H1 (cell line): ENCODE data around the gene RAB31. TPM values are rescaled to one million over a fixed set of nuclear protein-coding genes. Genes with fewer than 3 reads are reported as not detected.
A peak's percentile ranks its signal among the peaks of the same experiment; 100 is the strongest.

ENCODE experiments used
- CTCF ChIA-PET: fragments of 300-600 bp; sonication (Branson Sonifier 250); formaldehyde crosslinking; loops from one replicate; lab custom pipeline; 2021; ENCODE audit not compliant: partially characterized antibody; lab: Charles Lee
- POLR2A ChIA-PET: fragments of 300-600 bp; sonication (Branson Sonifier 250); formaldehyde crosslinking; loops from one replicate; lab custom pipeline; 2021; ENCODE audit warnings: inconsistent platforms; ENCODE audit not compliant: partially characterized antibody; lab: Charles Lee
- DNase-seq, 2 experiments: peaks; one replicate each; pipeline versions ENCODE4 v3.0.0 to v3.0.0-alpha.2; 2010 to 2022; ENCODE audit warnings: low spot score in 2 of 2, low read depth in 1 of 2, mixed read lengths in 1 of 2
- FAIRE-seq: peaks from 2 replicates; lab custom pipeline; 2011; peaks lifted over from hg19 to GRCh38; lab: Jason Lieb, UNC
- H2AFZ ChIP-seq: 2 replicates; pipeline ENCODE4 v1.8.1; 2012; ENCODE audit warnings: low read length, inconsistent platforms
- H2AK5ac ChIP-seq: 2 replicates; pipeline ENCODE4 v1.6.1; 2013; ENCODE audit warnings: low read depth, low read length
- H2BK120ac ChIP-seq: replicated peaks from 2 replicates; pipeline ENCODE3; 2013; ENCODE audit warnings: low read depth, low read length, inconsistent platforms
- H2BK12ac ChIP-seq: 2 replicates; pipeline ENCODE4 v1.6.1; 2013; ENCODE audit warnings: low read depth, low read length
- H2BK15ac ChIP-seq: 2 replicates; pipeline ENCODE4 v1.6.1; 2013; ENCODE audit warnings: low read length
- H2BK20ac ChIP-seq: 2 replicates; pipeline ENCODE4 v1.6.1; 2013; ENCODE audit warnings: low read length
- H2BK5ac ChIP-seq: 2 replicates; pipeline ENCODE4 v1.6.1; 2013; ENCODE audit warnings: low read depth, low read length
- H3K14ac ChIP-seq: 2 replicates; pipeline ENCODE4 v1.6.1; 2013; ENCODE audit warnings: inconsistent platforms; ENCODE audit not compliant: insufficient read length
- H3K18ac ChIP-seq: 2 replicates; pipeline ENCODE4 v1.6.1; 2013; ENCODE audit warnings: low read length; ENCODE audit errors: extremely low read depth
- H3K23ac ChIP-seq: 2 replicates; pipeline ENCODE4 v1.6.1; 2013; ENCODE audit warnings: inconsistent platforms; ENCODE audit not compliant: insufficient read length
- H3K23me2 ChIP-seq: 2 replicates; pipeline ENCODE4 v1.6.1; 2013; ENCODE audit warnings: low read depth, low read length
- H3K27ac ChIP-seq: 2 replicates; pipeline ENCODE4 v1.6.1; 2011; ENCODE audit warnings: low read depth, low read length, inconsistent platforms
- H3K27me3 ChIP-seq, 4 experiments: replicated peaks in 1 of 4; 1 replicate in 1 of 4; 2 replicates in 3 of 4; pipeline versions ENCODE4 v1.6.1 to v1.8.1; 2011 to 2013; ENCODE audit warnings: low read length in 3 of 4, mild to moderate bottlenecking in 3 of 4, inconsistent platforms in 2 of 4, mixed read lengths in 2 of 4, moderate library complexity in 1 of 4; ENCODE audit not compliant: control insufficient read depth in 3 of 4, insufficient read depth in 3 of 4; ENCODE audit errors: extremely low read depth in 1 of 4
- H3K36me3 ChIP-seq, 4 experiments: 2 replicates each; pipeline versions ENCODE4 v1.6.1 to v1.8.1; 2011 to 2013; ENCODE audit warnings: mild to moderate bottlenecking in 4 of 4, low read length in 3 of 4, moderate library complexity in 2 of 4, control low read depth in 1 of 4, inconsistent platforms in 1 of 4; ENCODE audit not compliant: insufficient read depth in 4 of 4, control insufficient read depth in 2 of 4
- H3K4ac ChIP-seq: replicated peaks from 2 replicates; pipeline ENCODE3; 2013; ENCODE audit warnings: low read length, low read depth, mixed read lengths, inconsistent platforms; ENCODE audit not compliant: insufficient read length
- H3K4me1 ChIP-seq, 4 experiments: replicated peaks in 1 of 4; 1 replicate in 1 of 4; 2 replicates in 3 of 4; pipeline versions ENCODE4 v1.6.1 to v1.8.1; 2011 to 2013; ENCODE audit warnings: low read length in 3 of 4, inconsistent platforms in 2 of 4, mixed read lengths in 1 of 4; ENCODE audit not compliant: insufficient read depth in 4 of 4, control insufficient read depth in 3 of 4
- H3K4me2 ChIP-seq, 2 experiments: 2 replicates each; pipeline versions ENCODE4 v1.6.1 to v1.8.1; 2011 to 2013; ENCODE audit warnings: low read depth in 2 of 2, low read length in 2 of 2, control low read depth in 1 of 2, inconsistent platforms in 1 of 2, mild to moderate bottlenecking in 1 of 2; ENCODE audit not compliant: insufficient read depth in 1 of 2
- H3K4me3 ChIP-seq, 4 experiments: fragments of 200-600, 300-600 bp in 1 of 4; sonication (generic), shearing (Covaris generic), sonication (Bioruptor Twin) in 1 of 4; 2 replicates each; pipeline versions ENCODE4 v1.5.1 to v1.8.1; 2011 to 2016; ENCODE audit warnings: low read length in 4 of 4, low read depth in 3 of 4, control low read depth in 2 of 4, inconsistent platforms in 2 of 4, mild to moderate bottlenecking in 2 of 4, mixed read lengths in 1 of 4, moderate library complexity in 1 of 4; ENCODE audit not compliant: insufficient read depth in 2 of 4; ENCODE audit errors: extremely low read depth in 1 of 4
- H3K56ac ChIP-seq: replicated peaks from 2 replicates; pipeline ENCODE3; 2013; ENCODE audit warnings: low read depth, mild to moderate bottlenecking, mixed read lengths, low read length, inconsistent platforms; ENCODE audit not compliant: insufficient read length
- H3K79me1 ChIP-seq: 2 replicates; pipeline ENCODE4 v1.6.1; 2013; ENCODE audit warnings: low read depth, low read length, control low read depth
- H3K79me2 ChIP-seq, 2 experiments: 2 replicates each; pipeline versions ENCODE4 v1.6.1 to v1.8.1; 2012 to 2013; ENCODE audit warnings: low read length in 2 of 2, mild to moderate bottlenecking in 2 of 2, inconsistent platforms in 1 of 2; ENCODE audit not compliant: insufficient read depth in 2 of 2, control insufficient read depth in 1 of 2
- H3K9ac ChIP-seq, 4 experiments: replicated peaks in 1 of 4; 1 replicate in 1 of 4; 2 replicates in 3 of 4; pipeline versions ENCODE4 v1.6.1 to v1.8.1; 2011 to 2013; ENCODE audit warnings: low read depth in 3 of 4, low read length in 3 of 4, control low read depth in 2 of 4, mild to moderate bottlenecking in 2 of 4, moderate library complexity in 2 of 4, inconsistent platforms in 1 of 4; ENCODE audit errors: extremely low read depth in 1 of 4
- H3K9me3 ChIP-seq, 2 experiments: 2 replicates each; pipeline versions ENCODE4 v1.6.1 to v1.8.1; 2012 to 2013; ENCODE audit warnings: mild to moderate bottlenecking in 2 of 2, moderate library complexity in 2 of 2, control low read depth in 1 of 2, inconsistent platforms in 1 of 2, low read depth in 1 of 2, low read length in 1 of 2, mixed read lengths in 1 of 2; ENCODE audit not compliant: insufficient read depth in 2 of 2
- H4K20me1 ChIP-seq, 2 experiments: replicated peaks in 1 of 2; 2 replicates each; pipeline versions ENCODE3 to v1.8.1; 2011 to 2013; ENCODE audit warnings: inconsistent platforms in 2 of 2, low read length in 2 of 2, mild to moderate bottlenecking in 1 of 2; ENCODE audit not compliant: insufficient read depth in 2 of 2, control insufficient read depth in 1 of 2
- H4K5ac ChIP-seq: 2 replicates; pipeline ENCODE4 v1.6.1; 2013; ENCODE audit warnings: low read length, low read depth, mixed read lengths, inconsistent platforms; ENCODE audit not compliant: insufficient read length
- H4K8ac ChIP-seq: 2 replicates; pipeline ENCODE4 v1.8.0; 2013; ENCODE audit warnings: mild to moderate bottlenecking, moderate library complexity, low read length, inconsistent platforms; ENCODE audit not compliant: insufficient read depth; ENCODE audit errors: extremely low read depth
- H4K91ac ChIP-seq: replicated peaks from 2 replicates; pipeline ENCODE3; 2013; ENCODE audit warnings: low read length, mixed read lengths, inconsistent platforms; ENCODE audit not compliant: insufficient read length
- ASH2L ChIP-seq: fragments of 200-600, 300-600 bp; sonication (generic); IDR thresholded peaks from one replicate; pipeline ENCODE4 v1.7.1; 2017; ENCODE audit warnings: low read length
- ATF3 ChIP-seq: IDR thresholded peaks from 2 replicates; pipeline ENCODE4 v1.6.1; 2011; ENCODE audit warnings: low read depth, mild to moderate bottlenecking, low read length; ENCODE audit not compliant: insufficient read depth
- CEBPB ChIP-seq: IDR thresholded peaks from 2 replicates; pipeline ENCODE4 v1.6.1; 2012; ENCODE audit warnings: low read depth, low read length
- E2F6 ChIP-seq: IDR thresholded peaks from 2 replicates; pipeline ENCODE4 v1.6.1; 2012; ENCODE audit warnings: inconsistent platforms
- EGR1 ChIP-seq: IDR thresholded peaks from 2 replicates; pipeline ENCODE4 v1.6.1; 2011; ENCODE audit warnings: low read depth, low read length, borderline replicate concordance
- EZH2 ChIP-seq: fragments of 200-600 bp; sonication (generic); IDR thresholded peaks from 2 replicates; pipeline ENCODE4 v1.7.1; 2012; ENCODE audit warnings: low read depth, mild to moderate bottlenecking, moderate library complexity, low read length, inconsistent platforms; ENCODE audit not compliant: severe bottlenecking
- RFX5 ChIP-seq: IDR thresholded peaks from 2 replicates; pipeline ENCODE4 v1.6.1; 2011; ENCODE audit warnings: low read depth, low read length, improper control_type of control experiment, borderline replicate concordance
- TAF1 ChIP-seq: IDR thresholded peaks from 2 replicates; pipeline ENCODE4 v1.6.1; 2011; ENCODE audit warnings: mild to moderate bottlenecking, low read depth, low read length
- TBP ChIP-seq: IDR thresholded peaks from 2 replicates; pipeline ENCODE4 v1.6.1; 2011; ENCODE audit warnings: low read depth, low read length, improper control_type of control experiment
- YY1 ChIP-seq: IDR thresholded peaks from 2 replicates; pipeline ENCODE4 v1.6.1; 2011; ENCODE audit warnings: low read depth, mild to moderate bottlenecking, low read length
- WGBS, 2 experiments: shearing (Covaris generic) in 1 of 2; methylation state at CpG; one replicate each; pipeline versions ENCODE4 v1.1.6 to v1.1.7; 2013 to 2015; ENCODE audit warnings: low lambda C conversion rate in 2 of 2, mixed read lengths in 2 of 2, inconsistent platforms in 1 of 2, low coverage in 1 of 2, missing lambda C conversion rate in 1 of 2; ENCODE audit not compliant: insufficient replicate concordance in 2 of 2, insufficient coverage in 1 of 2, insufficient read length in 1 of 2; ENCODE audit errors: extremely low coverage in 1 of 2, missing lambda C conversion rate in 1 of 2; 5-methylcytosine and 5-hydroxymethylcytosine counted together
- polyA plus RNA-seq, 7 experiments: library from polyadenylated mRNA; depleted of rRNA in 3 of 7; stranded (reverse) in 5 of 7; unstranded in 2 of 7; fragments of >200 nt in 5 of 7; fragments of 200-250 nt in 2 of 7; gene quantifications; 1 replicate in 5 of 7; 2 replicates in 1 of 7; 4 replicates in 1 of 7; pipeline versions ENCODE4 v1.2.1 to v1.2.3, GENCODE V29; 2011 to 2013; ENCODE audit warnings: missing spikeins in 2 of 7, mixed read lengths in 2 of 7
- total RNA-seq: library from RNA; stranded (reverse); fragmentation: NEBNext Ultra II Directional; extraction: Animal tissue kit (Norgen Biotek cat#: 25700); gene quantifications from 2 replicates; pipeline ENCODE4 v1.2.1, GENCODE V29; 2021

Gene RAB31
- total and polyA plus RNA-seq, 2 of the 8 experiments (the other 6 are each of a cell fraction or from before 2014, with no cell fraction given) = 15.2 to 40.9 TPM

- Histone ChIP-seq H4K91ac (no peak overlapping the region), H3K23me2 (peaks cover 17% of the 10 kb centered on the region; the same call in 1 of the 2 replicates), H3K14ac (no peak overlapping the region), H3K79me1 (peaks cover 3% of the 10 kb centered on the region; the same call in 1 of the 2 replicates), H3K36me3 (no peaks in the 10 kb centered on the region), H3K56ac (no peak overlapping the region), H3K79me2 (peaks cover 0 to 4% of the 10 kb centered on the region in 2 experiments; a peak in 1 of 4 replicates), H3K23ac (no peak overlapping the region), H3K27ac (no peak overlapping the region), H3K4ac (no peak overlapping the region), H3K4me2 (peak overlapping the region; percentile 85 to 97), H3K4me1 (peaks cover 4 to 13% (median 8%) of the 10 kb centered on the region in 4 experiments; a peak in 6 of 7 replicates), H3K27me3 (peaks cover 0 to 37% (median 31%) of the 10 kb centered on the region in 4 experiments; a peak in 5 of 7 replicates), H3K4me3 (peak overlapping the region; percentile 70 to 87 (median 82)), H4K20me1 (peaks cover 0 to 2% of the 10 kb centered on the region in 2 experiments), H4K8ac (peak overlapping the region; percentile 17; the same call in 1 of the 2 replicates), H2AFZ (peak overlapping the region; percentile 55; the same call in 1 of the 2 replicates), H3K9ac (peak overlapping the region; percentile 54 to 74 (median 62)), H2BK120ac (no peak overlapping the region), H2BK5ac (no peak overlapping the region; the same call in 1 of the 2 replicates), H3K18ac (peak overlapping the region; percentile 41; the same call in 1 of the 2 replicates), H3K9me3 (no peaks in the 10 kb centered on the region), H2BK12ac (no peak overlapping the region), H2BK15ac (no peak overlapping the region; the same call in 1 of the 2 replicates), H2AK5ac (no peak overlapping the region), H4K5ac (no peak overlapping the region), H2BK20ac (peak overlapping the region; percentile 53; the same call in 1 of the 2 replicates)
- DNase-seq (no peak), FAIRE-seq (no peak)
- WGBS, 2 experiments = 2% methylated on average over 57 of the region's 84 CpGs; no CpG with 5 or more reads in 1 of the 2 experiments
- ChIA-PET CTCF (interaction anchor here (1.1 to 1.7 kb wide), 2 partner anchors 13 to 39 kb away, joined by 3 to 4 read pairs; no protein-coding TSS in a partner anchor), POLR2A (interaction anchor here (1.0 kb wide), 1 partner anchor 14 kb away, joined by 3 read pairs; no protein-coding TSS in a partner anchor)
- TF ChIP-seq ATF3 (no peak), YY1 (no peak), RFX5 (no peak), EZH2 (peak; percentile 70), CEBPB (no peak), E2F6 (no peak), ASH2L (peak; percentile 70), EGR1 (no peak; the same call in 1 of the 2 replicates), TBP (no peak), TAF1 (0 out of 2 replicates have a peak, but pooled peaks have one; percentile 21)
Observed at GRCh38 chr18:9708434-9709303, 568 bp downstream of the RAB31 start.
